K562 (cell line): Measurements from ENCODE around the gene MICU1. TPM values are rescaled to one million over a fixed set of nuclear protein-coding genes. Genes with fewer than 3 reads are reported as not detected.
A peak's percentile ranks its signal among the peaks of the same experiment; 100 is the strongest.

Experiments used
- ARID3A ChIP-seq: IDR thresholded peaks from 2 replicates; pipeline ENCODE4 v1.6.1; 2012; ENCODE audit warnings: low read depth, low read length, improper control_type of control experiment, borderline replicate concordance
- MAFG ChIP-seq: fragments of 450-650 bp; conservative IDR thresholded peaks from 2 replicates; pipeline ENCODE4 v1.6.1; 2016; ENCODE audit warnings: missing genetic modification characterization, missing compliant biosample characterization
- MAFK ChIP-seq: IDR thresholded peaks from 2 replicates; pipeline ENCODE4 v1.6.1; 2011; ENCODE audit warnings: low read length, improper control_type of control experiment
- PRPF4 ChIP-seq: fragments of 200-400 bp; formaldehyde crosslinking; IDR thresholded peaks from one replicate; pipeline ENCODE4 v1.6.1; 2017; ENCODE audit warnings: low read length, low read depth, mild to moderate bottlenecking; ENCODE audit not compliant: insufficient read depth, poor library complexity, severe bottlenecking
- RNF2 ChIP-seq: sonication (generic); IDR thresholded peaks from 2 replicates; pipeline ENCODE4 v1.6.1; 2016
- ZBTB40 ChIP-seq, 2 experiments: fragments of 450-650 bp in 1 of 2; sonication (generic) in 1 of 2; formaldehyde crosslinking in 1 of 2; IDR thresholded peaks; 2 replicates each; pipeline versions ENCODE4 v1.7.1 to v1.9.0; 2016 to 2022; ENCODE audit warnings: inconsistent platforms in 1 of 2, mild to moderate bottlenecking in 1 of 2, missing genetic modification reagents in 1 of 2
- ZNF609 ChIP-seq: sonication (generic); formaldehyde crosslinking; IDR thresholded peaks from 2 replicates; pipeline ENCODE4 v1.8.1; 2023; ENCODE audit warnings: missing genetic modification reagents, mild to moderate bottlenecking, borderline replicate concordance
- polyA plus RNA-seq, 8 experiments: library from polyadenylated mRNA; depleted of rRNA in 4 of 8; stranded (reverse) in 5 of 8; unstranded in 3 of 8; fragments of >200 nt; fragmentation: Nextera tagmentation in 2 of 8; fragmentation: Illumina TruSeq in 1 of 8; extraction: Ambion mirVana in 2 of 8; extraction: Trizol in 1 of 8; gene quantifications; 2 replicates each; pipeline versions ENCODE4 v1.2.1 to v1.2.3, GENCODE V29; 2011 to 2014; ENCODE audit warnings: inconsistent platforms in 1 of 8, missing spikeins in 1 of 8
- total RNA-seq, 7 experiments: library from RNA; depleted of rRNA in 6 of 7; stranded (reverse); fragments of >200 nt in 6 of 7; fragmentation: Illumina TruSeq in 2 of 7; extraction: Trizol in 2 of 7; gene quantifications; 2 replicates each; pipeline versions ENCODE4 v1.2.1 to v1.2.3, GENCODE V29; 2011 to 2021; ENCODE audit warnings: low replicate concordance in 1 of 7

Gene MICU1
- total and polyA plus RNA-seq, 9 of the 15 experiments (the other 6 are each of a cell fraction or from before 2014, with no cell fraction given), result 29.3 to 76.8 (median 48.4) TPM

- TF ChIP-seq ZBTB40 (IDR thresholded peaks at IDR 0.05) (no peak), ZBTB40 (CRISPR knock-in tag; IDR thresholded peaks at IDR 0.05) (no peak), ARID3A (0 out of 2 replicates have a peak, but pooled peaks have one; percentile 50), MAFK (peak; percentile 53; the same call in 1 of the 2 replicates), RNF2 (no peak), ZNF609 (no peak), PRPF4 (no peak), MAFG (tag) (peak; percentile 40)
Measured at GRCh38 chr10:72567889-72568640, 57.8 kb downstream of the MICU1 start (continued).
